Osteocyte (in vitro differentiated cells): Measurements from ENCODE around the gene PLD3. TPM values are rescaled to one million over a fixed set of nuclear protein-coding genes. Genes with fewer than 3 reads are reported as not detected.

Experiments
- DNase-seq: peaks from one replicate; pipeline ENCODE4 v3.0.0; 2021; ENCODE audit warnings: mixed read lengths; ENCODE audit not compliant: unreplicated experiment; ENCODE audit errors: extremely low spot score
- H3K27ac Mint-ChIP-seq: one replicate; pipeline ENCODE4 v1.8.0; 2021; ENCODE audit warnings: mild to moderate bottlenecking, mixed read lengths; ENCODE audit not compliant: unreplicated experiment
- H3K27me3 Mint-ChIP-seq: one replicate; pipeline ENCODE4 v1.8.0; 2021; ENCODE audit warnings: mixed read lengths; ENCODE audit not compliant: unreplicated experiment
- H3K36me3 Mint-ChIP-seq: one replicate; pipeline ENCODE4 v1.8.0; 2021; ENCODE audit warnings: mixed read lengths; ENCODE audit not compliant: unreplicated experiment
- H3K4me1 Mint-ChIP-seq: one replicate; pipeline ENCODE4 v1.8.0; 2021; ENCODE audit warnings: mixed read lengths; ENCODE audit not compliant: unreplicated experiment
- H3K4me3 Mint-ChIP-seq: one replicate; pipeline ENCODE4 v1.8.0; 2021; ENCODE audit warnings: mild to moderate bottlenecking, moderate library complexity, mixed read lengths; ENCODE audit not compliant: unreplicated experiment
- H3K9me3 Mint-ChIP-seq: one replicate; pipeline ENCODE4 v1.8.0; 2021; ENCODE audit warnings: mixed read lengths; ENCODE audit not compliant: unreplicated experiment
- CTCF ChIP-seq: fragments of 200-600 bp; sonication (generic); IDR thresholded peaks from 2 replicates; pipeline ENCODE4 v1.5.0; 2021; ENCODE audit warnings: antibody characterized with exemption, mild to moderate bottlenecking, moderate library complexity
- total RNA-seq: library from RNA; stranded (reverse); gene quantifications from 2 replicates; pipeline ENCODE4 v1.2.1, GENCODE V29; 2021

The PLD3 gene
- total RNA-seq, 1 donor from 2014 or later, result 499 TPM

GRCh38 chr19:40414542-40415535 is 66.3 kb downstream of the PLD3 start:
- Mint-ChIP-seq H3K27me3 (no peaks in the 10 kb centered on the region), H3K36me3 (no peaks in the 10 kb centered on the region), H3K27ac (peak overlapping the region; percentile 79), H3K9me3 (no peaks in the 10 kb centered on the region), H3K4me3 (no peak overlapping the region), H3K4me1 (peaks cover 39% of the 10 kb centered on the region)
- no peak for TF ChIP-seq CTCF
- DNase-seq, result no peak

GRCh38 chr19:40415768-40416167 is 67.3 kb downstream of the PLD3 start:
- no peak overlapping the region for H3K4me3 Mint-ChIP-seq
- no peaks in the 10 kb centered on the region for H3K9me3 Mint-ChIP-seq
- TF ChIP-seq CTCF, result no peak
- no peak overlapping the region for H3K27ac Mint-ChIP-seq
- no peaks in the 10 kb centered on the region for H3K36me3 Mint-ChIP-seq
- H3K4me1 Mint-ChIP-seq, result peaks cover 41% of the 10 kb centered on the region
- no peaks in the 10 kb centered on the region for H3K27me3 Mint-ChIP-seq
- DNase-seq, result no peak

- Mint-ChIP-seq H3K27me3 (no peaks in the 10 kb centered on the region), H3K27ac (peak overlapping the region; percentile 78), H3K9me3 (no peaks in the 10 kb centered on the region), H3K4me3 (no peak overlapping the region), H3K4me1 (peaks cover 41% of the 10 kb centered on the region), H3K36me3 (peaks cover under 1% of the 10 kb centered on the region)
- TF ChIP-seq CTCF, result no peak
- DNase-seq, result no peak
These were observed 68.6 kb downstream of the PLD3 start for GRCh38 chr19:40416918-40417642.

- H3K9me3 Mint-ChIP-seq, result no peaks in the 10 kb centered on the region
- DNase-seq, result no peak
- no peak for TF ChIP-seq CTCF
- H3K27ac Mint-ChIP-seq, result peak overlapping the region; percentile 78
- peaks cover 45% of the 10 kb centered on the region for H3K4me1 Mint-ChIP-seq
- no peaks in the 10 kb centered on the region for H3K27me3 Mint-ChIP-seq
- H3K36me3 Mint-ChIP-seq, result peaks cover 3% of the 10 kb centered on the region
- H3K4me3 Mint-ChIP-seq, result no peak overlapping the region
These were observed 69.1 kb downstream of the PLD3 start for GRCh38 chr19:40417643-40417981.

- Mint-ChIP-seq H3K4me3 (no peak overlapping the region), H3K27me3 (no peaks in the 10 kb centered on the region), H3K9me3 (no peaks in the 10 kb centered on the region), H3K36me3 (peaks cover 3% of the 10 kb centered on the region), H3K4me1 (peaks cover 45% of the 10 kb centered on the region), H3K27ac (peak overlapping the region; percentile 78)
- DNase-seq, result no peak
- no peak for TF ChIP-seq CTCF
These were observed 69.5 kb downstream of the PLD3 start for GRCh38 chr19:40418040-40418439.
